PC-3 (cell line): ENCODE measurements around the gene HCAR3.

Source experiments
- EZH2 ChIP-seq: fragments of 300-600 bp; sonication (generic); IDR thresholded peaks from one replicate; pipeline ENCODE4 v1.6.1; 2017; ENCODE audit warnings: antibody characterized with exemption, mild to moderate bottlenecking, low read length; ENCODE audit not compliant: unreplicated experiment
- TF ChIP-seq, protein P1 (sequence below): fragments of 300-600 bp; sonication (generic); conservative IDR thresholded peaks from 2 replicates; pipeline ENCODE4 v1.5.1; 2017; ENCODE audit warnings: antibody characterized with exemption, low read depth, mild to moderate bottlenecking, low read length

DNA sequence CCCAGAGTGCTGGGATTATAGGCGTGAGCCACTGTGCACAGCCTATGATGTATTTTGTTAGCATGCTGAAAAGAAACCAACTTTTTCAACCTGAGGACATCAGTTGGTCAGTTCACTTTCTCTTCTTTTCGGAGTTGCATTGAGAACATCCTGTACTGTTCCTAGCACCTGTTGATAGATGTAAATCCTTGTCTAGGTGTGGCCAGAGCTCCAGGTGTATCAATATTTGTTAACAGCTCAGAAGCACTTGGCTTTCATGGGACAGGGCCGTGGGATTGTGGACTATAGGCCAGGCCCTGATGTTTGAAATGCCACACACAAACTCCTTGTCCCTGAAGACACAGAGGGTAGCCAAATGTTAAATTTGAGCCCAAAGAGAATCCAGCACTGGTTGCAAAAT, 28.3 kb downstream of the HCAR3 start:
- TF ChIP-seq, protein P1, sequence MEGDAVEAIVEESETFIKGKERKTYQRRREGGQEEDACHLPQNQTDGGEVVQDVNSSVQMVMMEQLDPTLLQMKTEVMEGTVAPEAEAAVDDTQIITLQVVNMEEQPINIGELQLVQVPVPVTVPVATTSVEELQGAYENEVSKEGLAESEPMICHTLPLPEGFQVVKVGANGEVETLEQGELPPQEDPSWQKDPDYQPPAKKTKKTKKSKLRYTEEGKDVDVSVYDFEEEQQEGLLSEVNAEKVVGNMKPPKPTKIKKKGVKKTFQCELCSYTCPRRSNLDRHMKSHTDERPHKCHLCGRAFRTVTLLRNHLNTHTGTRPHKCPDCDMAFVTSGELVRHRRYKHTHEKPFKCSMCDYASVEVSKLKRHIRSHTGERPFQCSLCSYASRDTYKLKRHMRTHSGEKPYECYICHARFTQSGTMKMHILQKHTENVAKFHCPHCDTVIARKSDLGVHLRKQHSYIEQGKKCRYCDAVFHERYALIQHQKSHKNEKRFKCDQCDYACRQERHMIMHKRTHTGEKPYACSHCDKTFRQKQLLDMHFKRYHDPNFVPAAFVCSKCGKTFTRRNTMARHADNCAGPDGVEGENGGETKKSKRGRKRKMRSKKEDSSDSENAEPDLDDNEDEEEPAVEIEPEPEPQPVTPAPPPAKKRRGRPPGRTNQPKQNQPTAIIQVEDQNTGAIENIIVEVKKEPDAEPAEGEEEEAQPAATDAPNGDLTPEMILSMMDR: no peak
- no peak for TF ChIP-seq EZH2
